Measurements from ENCODE around the gene LTN1. TPM values are rescaled to one million over a fixed set of nuclear protein-coding genes. Genes with fewer than 3 reads are reported as not detected.

Gene LTN1
- total and polyA plus RNA-seq, 2 donors from 2014 or later: 3.6 to 25.0 TPM

DNA sequence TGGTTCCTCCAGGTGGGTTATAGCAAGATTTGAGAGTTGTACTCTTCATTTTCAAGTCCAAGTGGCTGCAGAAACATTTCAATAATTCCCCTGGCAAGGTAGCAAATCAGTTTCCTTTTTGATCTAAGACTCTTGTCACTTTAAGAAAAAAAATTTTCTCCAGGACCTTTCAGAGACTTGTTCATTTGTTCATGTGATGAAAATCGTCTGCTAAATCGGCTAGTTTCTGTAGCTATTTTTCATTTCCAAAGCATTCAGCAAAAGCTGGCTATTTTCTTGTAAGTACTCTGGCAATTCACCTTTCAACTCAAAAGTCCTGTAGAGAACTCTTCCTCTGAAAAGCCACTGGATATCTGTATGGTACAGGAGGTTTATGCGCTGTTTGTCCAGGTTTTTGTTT, 93.5 kb downstream of the LTN1 start:
- TF ChIP-seq, protein P1, sequence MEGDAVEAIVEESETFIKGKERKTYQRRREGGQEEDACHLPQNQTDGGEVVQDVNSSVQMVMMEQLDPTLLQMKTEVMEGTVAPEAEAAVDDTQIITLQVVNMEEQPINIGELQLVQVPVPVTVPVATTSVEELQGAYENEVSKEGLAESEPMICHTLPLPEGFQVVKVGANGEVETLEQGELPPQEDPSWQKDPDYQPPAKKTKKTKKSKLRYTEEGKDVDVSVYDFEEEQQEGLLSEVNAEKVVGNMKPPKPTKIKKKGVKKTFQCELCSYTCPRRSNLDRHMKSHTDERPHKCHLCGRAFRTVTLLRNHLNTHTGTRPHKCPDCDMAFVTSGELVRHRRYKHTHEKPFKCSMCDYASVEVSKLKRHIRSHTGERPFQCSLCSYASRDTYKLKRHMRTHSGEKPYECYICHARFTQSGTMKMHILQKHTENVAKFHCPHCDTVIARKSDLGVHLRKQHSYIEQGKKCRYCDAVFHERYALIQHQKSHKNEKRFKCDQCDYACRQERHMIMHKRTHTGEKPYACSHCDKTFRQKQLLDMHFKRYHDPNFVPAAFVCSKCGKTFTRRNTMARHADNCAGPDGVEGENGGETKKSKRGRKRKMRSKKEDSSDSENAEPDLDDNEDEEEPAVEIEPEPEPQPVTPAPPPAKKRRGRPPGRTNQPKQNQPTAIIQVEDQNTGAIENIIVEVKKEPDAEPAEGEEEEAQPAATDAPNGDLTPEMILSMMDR (IDR thresholded peaks at IDR 0.05; ENCODE audit: borderline replicate concordance, extremely low read depth, insufficient read depth): no peak
- Histone ChIP-seq H3K9me3 (ENCODE audit: control insufficient read depth in 2 of 3, insufficient read depth in 1 of 3, low read length in 3 of 3) (no peaks in the 10 kb centered on the region), H3K27ac (ENCODE audit: low read depth in 2 of 2, low read length in 2 of 2) (no peak overlapping the region), H3K4me3 (ENCODE audit: low read length in 3 of 3) (no peak overlapping the region), H3K27me3 (ENCODE audit: control insufficient read depth, insufficient read depth, low read length) (no peaks in the 10 kb centered on the region), H3K9ac (ENCODE audit: low read length in 3 of 3) (no peak overlapping the region), H3K36me3 (ENCODE audit: control insufficient read depth in 2 of 3, insufficient read depth in 3 of 3, low read length in 3 of 3) (no peaks in the 10 kb centered on the region), H3K4me1 (ENCODE audit: control insufficient read depth in 2 of 3, insufficient read depth in 2 of 3, low read depth in 1 of 3, low read length in 3 of 3) (no peaks in the 10 kb centered on the region)
- intact Hi-C loops (cut with DNase I): no loop called here
- FAIRE-seq: no peak
- peak in 1 of 5 donors; percentile 32 for DNase-seq

DNA sequence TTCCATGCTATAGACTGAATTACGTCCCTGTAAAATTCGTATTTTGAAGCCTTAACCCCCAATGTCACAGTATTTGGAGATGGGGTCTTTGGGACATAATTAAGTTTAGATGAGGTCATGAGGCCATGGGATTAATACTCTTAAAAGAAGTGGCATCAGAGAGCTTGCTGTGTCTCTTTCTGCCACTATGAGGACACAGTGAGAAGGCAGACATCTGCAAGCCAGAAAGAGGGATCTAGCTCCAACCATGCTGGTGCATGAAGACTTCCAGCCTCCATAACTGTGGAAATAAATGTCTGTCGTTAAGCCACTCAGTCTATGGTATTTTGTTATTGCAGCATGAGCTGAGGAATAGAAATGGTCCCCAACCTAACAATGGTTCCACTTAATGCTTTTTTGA, 99.0 kb downstream of the LTN1 start:
- H3K27me3 ChIP-seq (ENCODE audit: control insufficient read depth, insufficient read depth, low read length): no peaks in the 10 kb centered on the region
- FAIRE-seq (no peak), DNase-seq (no peak)
- no peaks in the 10 kb centered on the region for H3K9me3 ChIP-seq (ENCODE audit: control insufficient read depth in 2 of 3, insufficient read depth in 1 of 3, low read length in 3 of 3)
- no peak overlapping the region for H3K27ac ChIP-seq (ENCODE audit: low read depth in 2 of 2, low read length in 2 of 2)
- H3K9ac ChIP-seq (ENCODE audit: low read length in 3 of 3): no peak overlapping the region
- intact Hi-C loops (cut with DNase I): no loop called here
- no peaks in the 10 kb centered on the region for H3K36me3 ChIP-seq (ENCODE audit: control insufficient read depth in 2 of 3, insufficient read depth in 3 of 3, low read length in 3 of 3)
- H3K4me3 ChIP-seq (ENCODE audit: low read length in 3 of 3): no peak overlapping the region
- no peaks in the 10 kb centered on the region for H3K4me1 ChIP-seq (ENCODE audit: control insufficient read depth in 2 of 3, insufficient read depth in 2 of 3, low read depth in 1 of 3, low read length in 3 of 3)
- TF ChIP-seq, protein P1 (IDR thresholded peaks at IDR 0.05; ENCODE audit: borderline replicate concordance, extremely low read depth, insufficient read depth): no peak

DNA sequence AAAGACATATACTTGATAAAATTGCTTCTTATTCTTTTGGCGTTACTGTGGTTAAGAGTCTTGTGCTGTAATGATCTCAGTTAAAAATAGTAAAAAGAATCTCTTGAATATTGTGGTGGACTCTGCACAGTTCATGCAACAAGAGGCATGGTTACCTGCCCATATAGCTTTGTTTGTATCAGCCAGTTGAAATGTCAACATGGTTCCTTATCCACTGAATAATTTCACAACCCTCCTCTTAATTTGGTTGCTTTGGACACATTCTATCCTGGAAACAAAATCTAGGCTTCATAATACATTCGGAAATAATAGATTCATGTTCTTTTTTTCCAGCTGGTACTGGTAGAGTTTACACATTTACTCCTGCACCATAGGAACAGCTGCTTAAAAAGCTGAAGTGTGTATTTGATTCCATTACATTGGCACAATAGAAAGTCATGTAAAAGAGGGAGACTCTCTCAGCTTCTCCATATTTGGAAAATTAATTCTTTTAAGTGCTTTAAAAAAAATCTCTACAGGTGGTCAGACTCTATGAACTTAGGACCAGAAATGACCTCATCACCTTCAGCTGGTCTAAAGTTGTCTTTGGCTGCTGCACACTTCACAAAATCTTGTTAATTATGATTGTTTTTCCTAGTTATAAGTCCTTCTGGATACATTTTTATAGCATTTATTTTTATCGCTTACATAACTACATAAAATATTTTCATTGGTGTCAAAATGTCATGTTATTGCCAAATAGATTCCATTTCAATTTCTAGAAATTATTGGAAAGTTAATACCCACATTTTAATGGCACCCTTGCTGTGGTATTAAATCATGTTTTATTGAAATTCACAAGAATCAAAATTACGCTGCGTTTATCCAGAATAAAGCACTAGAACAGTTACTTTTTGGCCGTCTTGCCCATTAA, 100.2 kb downstream of the LTN1 start:
- H3K27me3 ChIP-seq (ENCODE audit: control insufficient read depth, insufficient read depth, low read length): no peaks in the 10 kb centered on the region
- TF ChIP-seq, protein P1 (IDR thresholded peaks at IDR 0.05; ENCODE audit: borderline replicate concordance, extremely low read depth, insufficient read depth): no peak
- no peak overlapping the region for H3K9ac ChIP-seq (ENCODE audit: low read length in 3 of 3)
- DNase-seq (no peak), FAIRE-seq (no peak)
- H3K4me1 ChIP-seq (ENCODE audit: control insufficient read depth in 2 of 3, insufficient read depth in 2 of 3, low read depth in 1 of 3, low read length in 3 of 3): no peaks in the 10 kb centered on the region
- no peaks in the 10 kb centered on the region for H3K9me3 ChIP-seq (ENCODE audit: control insufficient read depth in 2 of 3, insufficient read depth in 1 of 3, low read length in 3 of 3)
- intact Hi-C loops (cut with DNase I): no loop called here
- H3K4me3 ChIP-seq (ENCODE audit: low read length in 3 of 3): no peak overlapping the region
- H3K36me3 ChIP-seq (ENCODE audit: control insufficient read depth in 2 of 3, insufficient read depth in 3 of 3, low read length in 3 of 3): no peaks in the 10 kb centered on the region
- H3K27ac ChIP-seq (ENCODE audit: low read depth in 2 of 2, low read length in 2 of 2): no peak overlapping the region

Data from kidney (tissue), 14 donors.